ENCODE measurements around the gene PIMREG. TPM values are rescaled to one million over a fixed set of nuclear protein-coding genes. Genes with fewer than 3 reads are reported as not detected.
"Not testable (repeated sequence)": the region's sequence is repeated elsewhere in the genome, so short reads cannot be mapped to it uniquely, and the experiment has no call there.

The PIMREG gene
- total RNA-seq, 1 donor from 2014 or later, result 10.4 TPM

DNA sequence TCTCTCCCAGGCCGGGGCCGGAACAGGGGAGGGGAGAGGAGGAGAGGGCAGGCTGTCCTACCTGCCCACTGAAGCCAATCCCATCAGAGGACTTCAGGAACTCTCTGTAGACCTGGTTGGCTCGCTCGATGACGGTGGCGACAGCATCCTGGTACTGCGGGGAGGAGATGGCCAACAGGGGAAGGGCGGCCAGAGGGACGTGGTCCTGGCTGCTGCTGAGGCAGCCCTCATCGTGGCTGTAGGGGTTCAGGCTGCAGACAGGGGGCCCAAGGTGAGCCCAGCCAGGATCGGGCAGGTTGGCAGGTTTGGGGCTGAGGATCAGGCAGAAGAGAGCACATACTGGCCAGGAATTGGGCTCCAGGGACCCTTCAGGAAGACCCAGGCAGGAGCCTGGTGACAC lies 34.2 kb downstream of the PIMREG start:
- TF ChIP-seq, protein P1, sequence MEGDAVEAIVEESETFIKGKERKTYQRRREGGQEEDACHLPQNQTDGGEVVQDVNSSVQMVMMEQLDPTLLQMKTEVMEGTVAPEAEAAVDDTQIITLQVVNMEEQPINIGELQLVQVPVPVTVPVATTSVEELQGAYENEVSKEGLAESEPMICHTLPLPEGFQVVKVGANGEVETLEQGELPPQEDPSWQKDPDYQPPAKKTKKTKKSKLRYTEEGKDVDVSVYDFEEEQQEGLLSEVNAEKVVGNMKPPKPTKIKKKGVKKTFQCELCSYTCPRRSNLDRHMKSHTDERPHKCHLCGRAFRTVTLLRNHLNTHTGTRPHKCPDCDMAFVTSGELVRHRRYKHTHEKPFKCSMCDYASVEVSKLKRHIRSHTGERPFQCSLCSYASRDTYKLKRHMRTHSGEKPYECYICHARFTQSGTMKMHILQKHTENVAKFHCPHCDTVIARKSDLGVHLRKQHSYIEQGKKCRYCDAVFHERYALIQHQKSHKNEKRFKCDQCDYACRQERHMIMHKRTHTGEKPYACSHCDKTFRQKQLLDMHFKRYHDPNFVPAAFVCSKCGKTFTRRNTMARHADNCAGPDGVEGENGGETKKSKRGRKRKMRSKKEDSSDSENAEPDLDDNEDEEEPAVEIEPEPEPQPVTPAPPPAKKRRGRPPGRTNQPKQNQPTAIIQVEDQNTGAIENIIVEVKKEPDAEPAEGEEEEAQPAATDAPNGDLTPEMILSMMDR (IDR thresholded peaks at IDR 0.05; ENCODE audit: insufficient read depth, low read length, poor library complexity, severe bottlenecking), result no peak
- DNase-seq (ENCODE audit: low read depth), result no peak
- Histone ChIP-seq H3K4me3 (ENCODE audit: low read depth, low read length) (no peak overlapping the region), H3K27me3 (ENCODE audit: control insufficient read depth, insufficient read depth, low read length) (peaks cover 6% of the 10 kb centered on the region), H3K36me3 (ENCODE audit: control insufficient read depth, insufficient read depth, low read length) (no peaks in the 10 kb centered on the region)

GRCh38 chr17:6479622-6480302 lies 35.5 kb downstream of the PIMREG start:
- no peak for DNase-seq (ENCODE audit: low read depth)
- Histone ChIP-seq H3K27me3 (ENCODE audit: control insufficient read depth, insufficient read depth, low read length) (peaks cover 6% of the 10 kb centered on the region), H3K36me3 (ENCODE audit: control insufficient read depth, insufficient read depth, low read length) (no peaks in the 10 kb centered on the region), H3K4me3 (ENCODE audit: low read depth, low read length) (no peak overlapping the region)
- TF ChIP-seq, protein P1 (IDR thresholded peaks at IDR 0.05; ENCODE audit: insufficient read depth, low read length, poor library complexity, severe bottlenecking), result no peak

GRCh38 chr17:6480303-6480675 lies 36.0 kb downstream of the PIMREG start:
- H3K27me3 ChIP-seq (ENCODE audit: control insufficient read depth, insufficient read depth, low read length), result peaks cover 6% of the 10 kb centered on the region
- DNase-seq (ENCODE audit: low read depth), result no peak
- TF ChIP-seq, protein P1 (IDR thresholded peaks at IDR 0.05; ENCODE audit: insufficient read depth, low read length, poor library complexity, severe bottlenecking), result no peak
- H3K36me3 ChIP-seq (ENCODE audit: control insufficient read depth, insufficient read depth, low read length), result no peaks in the 10 kb centered on the region
- no peak overlapping the region for H3K4me3 ChIP-seq (ENCODE audit: low read depth, low read length)

DNA sequence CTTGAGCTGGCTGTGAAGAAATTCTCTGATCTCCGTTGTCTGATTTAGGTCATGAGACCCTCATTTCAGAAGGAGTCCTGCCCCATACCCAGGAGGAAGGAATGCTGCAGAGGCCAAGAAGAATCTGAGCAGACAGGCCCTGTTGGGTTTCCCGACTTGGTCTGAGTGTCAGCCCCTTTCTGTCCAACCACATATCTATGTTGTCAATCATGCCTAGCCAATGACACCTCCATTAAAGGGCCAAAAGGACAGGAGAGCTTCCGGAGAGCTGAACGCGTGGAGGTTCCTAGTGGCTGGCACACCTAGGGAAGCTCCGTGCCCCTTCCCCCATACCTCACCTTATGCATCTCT lies 37.8 kb downstream of the PIMREG start:
- Histone ChIP-seq H3K27me3 (ENCODE audit: control insufficient read depth, insufficient read depth, low read length) (peaks cover 6% of the 10 kb centered on the region), H3K36me3 (ENCODE audit: control insufficient read depth, insufficient read depth, low read length) (no peaks in the 10 kb centered on the region), H3K4me3 (ENCODE audit: low read depth, low read length) (no peak overlapping the region)
- TF ChIP-seq, protein P1 (IDR thresholded peaks at IDR 0.05; ENCODE audit: insufficient read depth, low read length, poor library complexity, severe bottlenecking), result no peak
- no peak for DNase-seq (ENCODE audit: low read depth)

- H3K36me3 ChIP-seq (ENCODE audit: control insufficient read depth, insufficient read depth, low read length); H3K4me3 ChIP-seq (ENCODE audit: low read depth, low read length); DNase-seq (ENCODE audit: low read depth); H3K27me3 ChIP-seq (ENCODE audit: control insufficient read depth, insufficient read depth, low read length): not testable (repeated sequence)
Measured at GRCh38 chr17:6482796-6483195, 38.5 kb downstream of the PIMREG start.

GRCh38 chr17:6483507-6483906 lies 39.3 kb downstream of the PIMREG start:
- TF ChIP-seq, protein P1 (IDR thresholded peaks at IDR 0.05; ENCODE audit: insufficient read depth, low read length, poor library complexity, severe bottlenecking), result no peak
- Histone ChIP-seq H3K36me3 (ENCODE audit: control insufficient read depth, insufficient read depth, low read length) (no peaks in the 10 kb centered on the region), H3K4me3 (ENCODE audit: low read depth, low read length) (no peak overlapping the region), H3K27me3 (ENCODE audit: control insufficient read depth, insufficient read depth, low read length) (peaks cover 6% of the 10 kb centered on the region)
- DNase-seq (ENCODE audit: low read depth), result no peak
